ENCODE data around the gene SYNDIG1.

Gene SYNDIG1

DNA sequence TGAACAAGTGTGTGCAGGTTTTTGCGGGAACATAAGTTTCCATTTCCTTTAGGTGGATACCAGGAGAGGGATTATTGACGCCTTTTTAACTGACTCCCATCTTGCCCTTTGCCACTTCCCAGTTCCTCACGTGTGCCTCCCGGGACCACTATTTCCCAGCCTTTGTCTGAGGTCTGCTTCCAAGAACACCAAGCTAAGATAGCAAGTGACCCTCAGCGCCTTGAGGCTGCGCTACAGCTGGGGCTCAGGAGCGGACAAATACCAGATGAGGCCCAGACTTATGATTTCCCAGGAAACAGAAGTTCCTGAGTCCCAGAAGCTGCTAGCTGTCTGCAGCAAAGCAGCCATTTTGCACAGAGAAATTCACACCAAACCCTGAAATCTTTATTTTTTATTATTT lies 216.7 kb downstream of the SYNDIG1 start:
- no peak for DNase-seq (ENCODE audit: low read depth in 2 of 3, low spot score in 2 of 3)

DNA sequence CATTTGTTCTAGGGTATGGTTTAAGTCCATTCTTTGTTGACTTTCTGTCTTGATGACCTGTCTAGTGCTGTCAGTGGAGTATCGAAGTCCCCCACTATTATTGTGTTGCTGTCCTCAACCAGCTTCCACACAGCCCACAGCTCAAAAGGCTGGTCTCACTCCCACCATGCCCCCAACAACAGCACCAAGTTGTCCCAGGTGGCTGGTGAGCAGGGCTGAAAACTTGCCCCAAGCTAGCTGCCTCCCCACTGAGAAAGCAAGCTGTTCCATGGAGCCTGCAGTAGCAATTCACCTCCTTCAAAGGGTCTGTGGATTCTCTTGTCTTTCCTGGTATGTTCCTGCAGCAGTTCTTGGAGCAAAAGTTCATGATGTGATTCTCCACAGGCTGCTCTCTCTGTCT lies 221.0 kb downstream of the SYNDIG1 start:
- DNase-seq (ENCODE audit: low read depth in 2 of 3, low spot score in 2 of 3), result no peak

DNA sequence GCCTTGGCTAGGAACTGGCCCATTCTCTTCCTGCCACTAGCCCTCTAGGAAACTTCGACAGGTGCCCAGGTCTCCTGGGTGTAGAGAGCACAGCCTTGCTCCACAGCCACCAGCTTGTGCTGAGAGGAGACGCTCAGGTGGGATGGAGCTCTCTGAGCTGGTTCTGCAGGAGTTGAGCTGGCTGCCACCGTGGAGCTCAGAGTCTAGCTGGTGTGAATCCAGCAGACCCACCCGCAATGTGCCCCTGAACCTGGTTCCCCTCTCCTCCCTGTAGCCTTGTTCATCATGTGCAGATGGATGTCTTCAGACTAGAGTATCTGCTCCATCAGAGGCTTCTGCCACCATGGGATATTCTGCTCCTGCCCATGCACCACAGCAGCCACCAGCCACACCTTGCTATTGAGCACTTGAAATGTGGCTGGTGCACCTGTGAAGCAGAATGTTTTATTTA lies 222.5 kb downstream of the SYNDIG1 start:
- DNase-seq (ENCODE audit: low read depth in 2 of 3, low spot score in 2 of 3), result no peak

DNA sequence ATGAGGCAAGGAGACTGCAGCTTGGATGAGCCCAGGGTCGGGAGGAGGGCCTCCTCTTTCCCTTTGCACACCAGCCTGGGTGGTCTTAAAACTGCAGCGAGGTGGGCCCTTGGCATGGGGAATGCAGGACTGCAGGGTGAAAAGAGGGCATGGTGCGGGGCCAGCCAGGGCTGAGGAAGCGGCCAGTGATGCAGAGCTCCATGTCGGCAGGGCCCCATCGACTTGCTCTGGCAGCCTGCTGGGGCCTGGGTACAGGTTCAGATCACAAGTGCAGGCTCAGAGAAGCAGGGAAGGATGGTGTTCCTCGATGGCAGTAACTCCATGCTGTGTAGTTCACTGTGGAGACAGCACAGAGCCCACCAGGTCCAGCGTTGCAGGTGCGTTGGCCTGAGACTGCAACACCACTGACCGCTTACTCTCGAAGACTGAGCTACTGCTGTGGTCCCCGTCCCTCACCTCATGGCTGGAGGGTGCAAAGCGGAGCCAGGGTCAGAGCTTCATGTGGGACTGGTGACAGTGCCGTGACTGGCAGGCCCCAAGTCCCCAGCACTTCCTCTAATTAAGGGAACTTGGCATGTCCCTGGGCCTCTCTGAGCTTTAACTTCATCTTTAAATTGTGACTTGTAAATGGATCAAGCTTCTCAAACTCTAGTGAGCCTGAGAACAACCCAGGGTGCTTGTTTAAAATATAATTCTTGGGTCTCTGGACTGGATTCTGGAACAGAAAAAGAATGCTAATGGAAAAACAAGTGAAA lies 223.2 kb downstream of the SYNDIG1 start:
- DNase-seq (ENCODE audit: low read depth in 2 of 3, low spot score in 2 of 3), result no peak

- no peak for DNase-seq (ENCODE audit: low read depth in 2 of 3, low spot score in 2 of 3)
Measured at GRCh38 chr20:24693466-24694156, 224.2 kb downstream of the SYNDIG1 start.

DNA sequence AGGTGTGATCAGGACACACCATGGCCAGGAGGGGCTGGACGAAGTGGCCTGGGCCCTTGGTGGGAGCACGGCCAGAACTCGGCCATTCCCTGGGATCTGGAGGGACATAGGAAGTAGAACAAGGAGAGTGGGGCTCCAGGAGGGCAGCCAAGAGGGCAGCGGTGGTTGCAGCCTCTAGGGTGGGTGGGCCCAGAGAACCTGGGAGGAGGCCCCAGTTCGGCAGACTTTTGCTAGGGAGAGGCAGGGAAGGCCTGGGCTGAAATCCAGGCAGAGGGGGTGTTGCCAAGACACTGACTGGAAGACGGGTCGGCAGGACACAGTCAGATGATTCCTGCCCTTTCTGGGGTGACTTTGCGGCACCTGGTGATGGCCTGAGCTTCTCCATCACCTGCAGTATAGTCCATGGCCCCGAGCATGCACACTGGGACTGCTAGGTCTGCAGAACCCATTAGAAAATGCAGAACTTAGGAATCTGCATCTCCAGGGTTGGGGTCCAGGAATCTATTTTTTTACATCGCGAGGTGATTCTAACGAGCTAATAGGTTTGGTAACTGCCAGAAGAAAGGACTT lies 224.8 kb downstream of the SYNDIG1 start:
- DNase-seq (ENCODE audit: low read depth in 2 of 3, low spot score in 2 of 3), result no peak

DNA sequence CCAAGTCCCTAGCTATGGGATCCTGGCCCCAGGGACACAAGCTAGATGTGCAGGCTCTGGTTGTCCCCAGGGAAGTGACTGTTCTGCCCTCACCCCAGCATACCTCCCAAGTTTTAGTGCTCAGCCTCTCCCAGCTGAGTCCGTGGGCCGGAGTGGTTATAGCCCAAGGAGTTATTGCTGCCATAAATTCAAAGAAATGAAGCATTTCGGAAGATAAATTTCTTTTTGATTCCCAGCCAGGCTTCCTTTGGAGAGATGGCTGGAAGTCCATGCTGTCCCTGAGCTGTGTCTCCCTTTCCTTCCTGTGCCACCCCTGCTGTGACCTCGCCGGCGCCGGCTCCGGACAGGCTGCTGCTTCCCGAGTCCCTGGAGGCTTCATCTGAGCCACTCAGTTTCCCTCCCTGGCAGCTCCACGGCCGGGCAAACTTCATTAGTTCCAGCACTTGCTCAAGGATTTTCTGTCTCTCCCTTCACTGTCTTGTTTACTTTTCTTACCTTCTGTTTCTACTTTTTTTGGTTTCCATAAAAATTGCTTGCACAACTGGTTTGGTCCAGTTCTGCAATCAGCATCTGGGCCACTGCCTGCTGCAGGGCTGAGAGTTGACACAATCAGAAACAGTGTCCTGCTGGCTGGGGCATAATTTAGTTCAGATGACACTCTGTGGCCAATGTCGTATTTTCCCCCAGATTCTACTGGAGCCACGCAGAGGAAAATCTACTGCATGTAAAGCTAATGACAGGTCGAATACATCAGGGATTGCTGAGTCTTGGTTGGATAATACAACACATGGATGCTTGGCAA lies 225.5 kb downstream of the SYNDIG1 start:
- DNase-seq (ENCODE audit: low read depth in 2 of 3, low spot score in 2 of 3), result no peak

GRCh38 chr20:24695529-24696225 lies 226.2 kb downstream of the SYNDIG1 start:
- DNase-seq (ENCODE audit: low read depth in 2 of 3, low spot score in 2 of 3), result no peak

DNA sequence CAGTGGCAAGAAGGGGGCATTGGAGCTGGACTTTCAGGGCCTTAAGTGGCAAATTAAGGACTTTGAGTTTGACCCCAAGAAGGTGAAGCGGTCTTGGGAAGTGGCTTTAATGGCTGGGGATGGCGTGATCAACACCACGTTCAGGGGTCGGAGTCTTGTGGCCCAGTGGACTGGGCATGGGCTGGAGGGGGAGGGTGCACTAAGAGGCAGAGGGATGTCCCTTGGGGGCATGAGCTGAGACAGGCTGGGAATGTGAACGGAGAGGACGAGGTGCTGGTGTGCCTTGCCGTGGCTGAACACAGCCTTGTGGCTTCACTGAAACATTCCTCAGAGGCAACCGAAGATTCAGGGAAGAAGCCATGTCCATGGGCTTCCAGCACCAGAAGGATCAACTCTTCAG lies 227.0 kb downstream of the SYNDIG1 start:
- DNase-seq (ENCODE audit: low read depth in 2 of 3, low spot score in 2 of 3), result no peak

- no peak for DNase-seq (ENCODE audit: low read depth in 2 of 3, low spot score in 2 of 3)
Measured at GRCh38 chr20:24697411-24697810, 228.0 kb downstream of the SYNDIG1 start.

GRCh38 chr20:24698189-24698588 lies 228.8 kb downstream of the SYNDIG1 start:
- no peak for DNase-seq (ENCODE audit: low read depth in 2 of 3, low spot score in 2 of 3)

DNA sequence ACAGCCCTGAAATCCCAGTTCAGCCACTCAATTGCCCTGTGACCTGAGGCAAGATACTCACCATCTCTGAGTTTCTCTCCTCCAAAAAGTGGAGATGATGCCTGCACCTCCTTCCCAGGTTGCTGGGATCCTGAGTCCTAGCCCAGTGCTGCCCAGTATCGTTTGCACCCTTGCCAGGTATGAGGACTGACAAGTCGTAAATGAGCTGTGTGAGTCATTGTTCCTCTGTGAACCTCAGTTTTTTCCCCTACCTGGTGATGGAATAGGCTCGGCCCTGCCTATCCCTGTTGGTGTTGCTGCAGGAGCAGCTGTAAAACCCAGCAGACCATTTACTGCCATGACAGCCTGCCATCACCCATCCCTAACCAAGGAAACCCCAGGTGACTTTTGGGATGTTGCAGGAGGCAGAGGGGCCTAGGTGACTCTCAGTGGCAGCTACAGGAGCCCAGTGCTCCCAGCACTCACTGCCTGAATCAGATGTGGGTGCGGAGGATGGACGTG lies 229.3 kb downstream of the SYNDIG1 start:
- DNase-seq (ENCODE audit: low read depth in 2 of 3, low spot score in 2 of 3), result no peak

DNA sequence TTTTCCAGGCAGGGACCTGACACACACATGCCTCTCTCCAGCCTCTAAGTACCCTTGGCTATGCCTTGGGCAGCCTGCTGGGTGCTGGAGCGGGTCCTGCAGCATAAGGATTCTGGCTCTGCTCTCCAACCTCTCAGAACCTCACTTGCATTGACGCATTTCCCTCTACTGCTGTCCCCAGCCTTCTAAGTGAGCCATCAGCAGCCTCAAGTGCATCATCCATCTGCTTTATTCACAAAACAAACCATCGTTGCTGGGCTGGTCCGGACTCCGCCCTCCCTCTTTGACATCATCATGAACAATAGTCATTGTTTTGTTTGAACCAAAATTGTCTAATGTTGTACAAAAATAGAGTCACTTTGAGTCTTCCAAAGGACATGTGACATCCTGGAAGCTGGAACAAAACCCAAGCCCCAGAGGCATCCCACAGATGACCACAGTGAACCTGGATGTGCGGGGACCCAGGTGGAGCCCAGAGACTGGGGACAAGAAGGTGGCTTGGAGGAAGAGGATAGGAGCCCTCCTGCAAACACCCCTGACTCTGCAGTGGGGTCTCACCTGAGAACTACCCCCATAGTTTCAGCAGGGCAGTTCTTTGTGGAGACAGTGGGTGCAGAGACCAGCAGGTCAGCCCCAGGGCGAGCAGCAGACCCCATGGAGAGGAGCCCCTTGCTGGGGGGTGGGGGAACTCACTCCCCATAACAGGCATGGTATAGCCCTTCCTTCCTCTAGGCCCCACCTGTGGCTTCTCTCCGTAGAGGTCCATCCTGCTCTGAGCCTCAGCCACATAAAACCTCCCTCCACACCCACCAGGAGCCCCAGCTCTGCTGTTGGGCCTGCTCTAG lies 230.1 kb downstream of the SYNDIG1 start:
- no peak for DNase-seq (ENCODE audit: low read depth in 2 of 3, low spot score in 2 of 3)

DNA sequence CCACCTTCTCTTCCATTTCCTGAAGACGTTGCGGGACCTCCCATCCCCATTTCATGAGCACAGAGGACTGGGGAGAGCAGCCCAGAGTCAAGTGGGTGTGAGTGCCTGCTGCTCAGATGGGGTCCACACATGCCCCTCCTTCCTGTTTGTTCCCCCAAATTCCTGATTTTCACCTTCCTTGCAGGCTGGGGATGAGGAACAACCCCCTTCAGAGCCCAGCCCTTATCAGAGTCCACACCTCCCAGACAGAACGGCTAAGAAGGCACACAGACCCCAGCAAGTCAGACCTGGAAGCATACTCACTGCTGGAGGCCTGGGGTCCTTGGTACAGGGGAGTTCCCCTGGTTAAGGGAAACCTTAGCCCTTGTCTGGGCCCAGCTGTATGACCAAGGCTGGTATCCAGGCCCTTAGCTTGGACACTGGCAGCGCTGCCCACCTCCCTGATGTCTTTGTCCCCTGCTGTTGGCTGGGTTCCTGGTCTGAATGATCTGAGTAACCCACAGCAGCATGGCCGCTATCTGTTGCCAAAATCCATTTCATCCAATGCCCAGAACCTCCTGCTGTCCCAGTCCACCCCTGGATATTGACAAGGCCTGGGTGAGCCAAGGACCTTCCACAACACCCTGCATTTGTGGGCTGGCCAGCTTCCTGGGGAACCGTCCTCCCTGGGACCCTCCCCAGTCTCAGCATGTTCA lies 230.9 kb downstream of the SYNDIG1 start:
- DNase-seq (ENCODE audit: low read depth in 2 of 3, low spot score in 2 of 3), result no peak

DNA sequence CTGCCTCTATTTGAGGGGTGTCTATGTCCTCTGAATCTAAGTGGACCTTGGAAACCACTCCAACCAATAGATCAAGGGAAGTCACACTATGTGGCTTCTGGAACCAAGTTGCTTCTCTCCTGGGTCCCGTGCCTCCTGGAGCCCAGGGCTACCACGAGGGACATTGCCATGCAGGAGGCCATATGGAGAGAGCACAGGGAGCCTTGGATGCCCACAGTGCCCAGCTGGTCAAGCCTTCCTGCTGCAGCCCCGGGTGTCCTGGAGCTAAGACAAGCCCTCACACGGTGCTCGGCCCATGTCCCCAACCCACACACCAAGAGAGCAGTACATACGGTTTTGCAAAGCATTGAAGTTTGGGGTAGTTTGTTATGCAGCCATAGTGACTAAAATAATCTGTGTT lies 231.6 kb downstream of the SYNDIG1 start:
- no peak for DNase-seq (ENCODE audit: low read depth in 2 of 3, low spot score in 2 of 3)

- DNase-seq (ENCODE audit: low read depth in 2 of 3, low spot score in 2 of 3), result no peak
Measured at GRCh38 chr20:24701668-24702067, 232.2 kb downstream of the SYNDIG1 start.

DNA sequence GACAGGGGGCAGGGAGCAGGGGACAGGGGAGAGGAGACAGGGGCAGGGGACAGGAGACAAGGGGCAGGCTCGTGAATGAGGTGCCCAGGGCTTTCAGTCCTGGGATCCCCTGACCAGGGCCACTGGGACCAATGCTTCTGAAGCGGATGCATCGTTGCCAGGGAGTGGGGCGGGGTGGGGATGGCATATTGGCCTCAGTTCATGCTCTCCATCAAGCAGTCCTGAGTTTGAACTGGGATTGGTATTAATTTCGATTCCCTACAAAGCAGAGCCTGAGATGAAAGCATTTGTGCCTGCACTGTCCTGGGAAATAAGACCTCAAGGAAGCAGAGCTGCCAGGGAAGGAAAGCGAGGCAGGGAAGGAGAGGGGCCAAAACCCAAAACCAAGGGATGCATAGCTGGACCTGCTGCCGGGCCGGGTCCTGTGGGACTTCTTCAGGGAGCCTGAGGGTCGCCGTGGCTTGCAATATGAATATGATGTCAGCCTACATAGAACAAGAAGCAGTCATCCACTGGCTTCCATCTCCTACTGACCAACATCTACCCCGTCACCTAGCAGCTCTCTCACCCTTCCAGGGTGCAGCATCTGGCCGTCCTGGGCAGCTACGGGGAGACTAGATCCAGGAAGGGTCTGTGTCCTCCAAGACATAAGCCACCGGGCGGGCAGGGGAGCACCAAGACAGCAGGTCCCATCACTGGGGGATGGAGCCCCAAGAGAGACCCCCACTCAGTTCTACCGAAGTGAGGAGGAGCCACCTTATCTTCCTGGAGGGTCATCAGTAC lies 233.3 kb downstream of the SYNDIG1 start:
- DNase-seq (ENCODE audit: low read depth in 2 of 3, low spot score in 2 of 3), result no peak

- DNase-seq (ENCODE audit: low read depth in 2 of 3, low spot score in 2 of 3), result no peak
Measured at GRCh38 chr20:24703284-24703610, 233.8 kb downstream of the SYNDIG1 start.

- no peak for DNase-seq (ENCODE audit: low read depth in 2 of 3, low spot score in 2 of 3)
Measured at GRCh38 chr20:24704899-24705298, 235.5 kb downstream of the SYNDIG1 start.
